Liver (tissue), 9 donors: Measurements from ENCODE around the gene CAPN15. TPM values are rescaled to one million over a fixed set of nuclear protein-coding genes. Genes with fewer than 3 reads are reported as not detected.

Experiments used
- DNase-seq: peaks from one replicate; pipeline ENCODE4 v3.0.0-alpha.2; 2017; ENCODE audit warnings: low spot score
- H3K27ac ChIP-seq, 2 donors: one replicate each; pipeline ENCODE4 v1.7.0; 2013; ENCODE audit warnings: inconsistent platforms in 2 of 2, low read length in 2 of 2, control low read depth in 1 of 2, low read depth in 1 of 2, mild to moderate bottlenecking in 1 of 2
- H3K27me3 ChIP-seq, 4 donors: one replicate each; pipeline versions ENCODE4 v1.6.1 to v1.7.0; 2013; ENCODE audit warnings: low read length in 3 of 4, inconsistent platforms in 1 of 4, mild to moderate bottlenecking in 1 of 4, moderate library complexity in 1 of 4; ENCODE audit not compliant: control insufficient read depth in 4 of 4, insufficient read depth in 4 of 4
- H3K36me3 ChIP-seq, 4 donors: one replicate each; pipeline versions ENCODE4 v1.6.1 to v1.7.0; 2013; ENCODE audit warnings: low read length in 3 of 4, mild to moderate bottlenecking in 3 of 4, low read depth in 1 of 4, moderate library complexity in 1 of 4; ENCODE audit not compliant: control insufficient read depth in 4 of 4, insufficient read depth in 3 of 4
- H3K4me1 ChIP-seq, 4 donors: one replicate each; pipeline versions ENCODE4 v1.6.1 to v1.7.0; 2013; ENCODE audit warnings: low read length in 3 of 4, mild to moderate bottlenecking in 3 of 4, moderate library complexity in 1 of 4; ENCODE audit not compliant: control insufficient read depth in 4 of 4, insufficient read depth in 4 of 4
- H3K4me3 ChIP-seq, 3 donors: one replicate each; pipeline versions ENCODE4 v1.6.1 to v1.7.0; 2013; ENCODE audit warnings: low read length in 3 of 3, control low read depth in 1 of 3, low read depth in 1 of 3, mild to moderate bottlenecking in 1 of 3
- H3K9ac ChIP-seq, 2 donors: one replicate each; pipeline ENCODE4 v1.7.0; 2013; ENCODE audit warnings: low read length in 2 of 2, mild to moderate bottlenecking in 2 of 2, moderate library complexity in 2 of 2, control low read depth in 1 of 2, low read depth in 1 of 2
- H3K9me3 ChIP-seq, 4 donors: one replicate each; pipeline versions ENCODE4 v1.6.1 to v1.7.0; 2013; ENCODE audit warnings: low read length in 3 of 4; ENCODE audit not compliant: control insufficient read depth in 4 of 4
- EGR1 ChIP-seq, 2 donors: IDR thresholded peaks; 2 replicates each; pipeline ENCODE4 v1.6.1; 2016 to 2018; ENCODE audit warnings: antibody characterized with exemption in 2 of 2, low read depth in 2 of 2
- FOXA1 ChIP-seq: IDR thresholded peaks from 2 replicates; pipeline ENCODE4 v1.6.1; 2016; ENCODE audit warnings: antibody characterized with exemption
- FOXA2 ChIP-seq: IDR thresholded peaks from 2 replicates; pipeline ENCODE4 v1.6.1; 2016; ENCODE audit warnings: antibody characterized with exemption
- GABPA ChIP-seq, 2 donors: IDR thresholded peaks in 1 of 2; conservative IDR thresholded peaks in 1 of 2; 2 replicates each; pipeline ENCODE4 v1.6.1; 2016; ENCODE audit warnings: antibody characterized with exemption in 2 of 2, mild to moderate bottlenecking in 1 of 2, moderate library complexity in 1 of 2
- HNF4A ChIP-seq, 2 donors: conservative IDR thresholded peaks; 2 replicates each; pipeline ENCODE4 v1.6.1; 2016; ENCODE audit warnings: antibody characterized with exemption in 2 of 2, mild to moderate bottlenecking in 2 of 2
- HNF4G ChIP-seq: IDR thresholded peaks from 2 replicates; pipeline ENCODE4 v1.6.1; 2016; ENCODE audit warnings: antibody characterized with exemption
- JUND ChIP-seq, 2 donors: IDR thresholded peaks; 2 replicates each; pipeline ENCODE4 v1.6.1; 2016; ENCODE audit warnings: antibody characterized with exemption in 2 of 2
- NR2F2 ChIP-seq: IDR thresholded peaks from 2 replicates; pipeline ENCODE4 v1.6.1; 2016; ENCODE audit warnings: antibody characterized with exemption
- RAD21 ChIP-seq, 2 donors: IDR thresholded peaks; 2 replicates each; pipeline ENCODE4 v1.6.1; 2016; ENCODE audit warnings: antibody characterized with exemption in 2 of 2, mild to moderate bottlenecking in 2 of 2
- RXRA ChIP-seq, 2 donors: IDR thresholded peaks; 2 replicates each; pipeline ENCODE4 v1.6.1; 2017 to 2018; ENCODE audit warnings: antibody characterized with exemption in 2 of 2, mild to moderate bottlenecking in 1 of 2
- SP1 ChIP-seq: IDR thresholded peaks from 2 replicates; pipeline ENCODE4 v1.6.1; 2018; ENCODE audit warnings: antibody characterized with exemption, mild to moderate bottlenecking
- TAF1 ChIP-seq: conservative IDR thresholded peaks from 2 replicates; pipeline ENCODE4 v1.6.1; 2016; ENCODE audit warnings: antibody characterized with exemption, mild to moderate bottlenecking
- WGBS: extraction: QIAGEN DNeasy Blood & Tissue Kit; methylation state at CpG from one replicate; pipeline ENCODE4 v1.1.7; 2013; 5-methylcytosine and 5-hydroxymethylcytosine counted together
- polyA plus RNA-seq, 2 donors: library from polyadenylated mRNA; stranded (reverse) in 1 of 2; unstranded in 1 of 2; fragments of 200-250 nt in 1 of 2; fragments of >200 nt in 1 of 2; fragmentation: Nextera tagmentation in 1 of 2; extraction: Ambion mirVana in 1 of 2; gene quantifications; one replicate each; pipeline versions ENCODE4 v1.2.1 to v1.2.3, GENCODE V29; 2013 to 2015
- total RNA-seq, 2 donors: library from RNA; depleted of rRNA; stranded (reverse); fragments of >200 nt; gene quantifications; one replicate each; pipeline ENCODE4 v1.2.3, GENCODE V29; 2014
- TF ChIP-seq, protein P1 (sequence below): IDR thresholded peaks from 2 replicates; pipeline ENCODE4 v1.6.1; 2016; ENCODE audit warnings: antibody characterized with exemption, mild to moderate bottlenecking
- TF ChIP-seq, protein P2 (sequence below): fragments of 150-350 bp; IDR thresholded peaks from 2 replicates; pipeline ENCODE4 v1.5.1; 2017; ENCODE audit warnings: improper control_type of control experiment, low read depth, low read length; ENCODE audit not compliant: missing input control
- TF ChIP-seq, protein P3 (sequence below): IDR thresholded peaks from 2 replicates; pipeline ENCODE4 v1.6.1; 2016; ENCODE audit warnings: antibody characterized with exemption
- TF ChIP-seq, protein P4 (sequence below): IDR thresholded peaks from 2 replicates; pipeline ENCODE4 v1.6.1; 2016; ENCODE audit warnings: antibody characterized with exemption
- TF ChIP-seq, protein P5 (sequence below): IDR thresholded peaks from 2 replicates; pipeline ENCODE4 v1.6.1; 2016; ENCODE audit warnings: antibody characterized with exemption
- donor health status: healthy.
- donor health status: healthy.
- donor health status: healthy.
- donor health status: healthy.
- donor health status: healthy.

Gene CAPN15
- total and polyA plus RNA-seq, 4 donors: 5.9 to 37.2 (median 21.6) TPM

DNA sequence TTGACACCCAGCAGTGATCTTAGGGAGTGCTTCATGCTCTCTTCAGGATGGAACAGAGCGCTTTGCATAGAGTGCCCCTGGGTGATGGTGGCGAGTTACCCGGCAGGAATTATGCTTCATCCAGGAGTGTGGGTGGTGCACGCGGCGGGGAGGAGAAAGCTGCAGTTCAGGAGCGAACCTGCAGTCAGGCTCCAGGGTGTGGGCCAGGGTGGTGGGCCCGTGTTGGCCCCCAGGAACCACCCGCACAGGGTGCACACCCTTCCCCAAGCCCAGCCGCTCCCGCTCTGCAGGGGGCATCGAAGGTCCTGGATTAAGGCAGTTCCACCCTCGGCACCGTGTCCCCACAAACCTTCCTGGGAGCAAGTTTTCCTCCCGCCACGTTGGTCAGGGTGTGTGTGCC, 66.3 kb downstream of the CAPN15 start:
- Histone ChIP-seq H3K4me3 (no peak overlapping the region), H3K9ac (no peak overlapping the region), H3K27me3 (no peaks in the 10 kb centered on the region), H3K9me3 (no peaks in the 10 kb centered on the region), H3K4me1 (peaks cover 21 to 71% (median 60%) of the 10 kb centered on the region in 4 donors), H3K36me3 (no peaks in the 10 kb centered on the region), H3K27ac (peak overlapping the region; percentile 81 to 88)
- no peak for DNase-seq
- WGBS: 84% methylated on average over 16 of the region's 16 CpGs
- TF ChIP-seq HNF4A (conservative IDR thresholded peaks at IDR 0.05) (no peak), SP1 (no peak), FOXA1 (no peak), NR2F2 (no peak), HNF4G (no peak), TAF1 (no peak), RXRA (IDR thresholded peaks at IDR 0.05) (no peak), GABPA (IDR thresholded peaks at IDR 0.05 in 1 of 2, conservative IDR thresholded peaks at IDR 0.05 in 1 of 2) (no peak), EGR1 (IDR thresholded peaks at IDR 0.05; ENCODE audit: low read depth in 2 of 2) (no peak), FOXA2 (no peak), JUND (IDR thresholded peaks at IDR 0.05) (no peak)
- TF ChIP-seq, protein P1, sequence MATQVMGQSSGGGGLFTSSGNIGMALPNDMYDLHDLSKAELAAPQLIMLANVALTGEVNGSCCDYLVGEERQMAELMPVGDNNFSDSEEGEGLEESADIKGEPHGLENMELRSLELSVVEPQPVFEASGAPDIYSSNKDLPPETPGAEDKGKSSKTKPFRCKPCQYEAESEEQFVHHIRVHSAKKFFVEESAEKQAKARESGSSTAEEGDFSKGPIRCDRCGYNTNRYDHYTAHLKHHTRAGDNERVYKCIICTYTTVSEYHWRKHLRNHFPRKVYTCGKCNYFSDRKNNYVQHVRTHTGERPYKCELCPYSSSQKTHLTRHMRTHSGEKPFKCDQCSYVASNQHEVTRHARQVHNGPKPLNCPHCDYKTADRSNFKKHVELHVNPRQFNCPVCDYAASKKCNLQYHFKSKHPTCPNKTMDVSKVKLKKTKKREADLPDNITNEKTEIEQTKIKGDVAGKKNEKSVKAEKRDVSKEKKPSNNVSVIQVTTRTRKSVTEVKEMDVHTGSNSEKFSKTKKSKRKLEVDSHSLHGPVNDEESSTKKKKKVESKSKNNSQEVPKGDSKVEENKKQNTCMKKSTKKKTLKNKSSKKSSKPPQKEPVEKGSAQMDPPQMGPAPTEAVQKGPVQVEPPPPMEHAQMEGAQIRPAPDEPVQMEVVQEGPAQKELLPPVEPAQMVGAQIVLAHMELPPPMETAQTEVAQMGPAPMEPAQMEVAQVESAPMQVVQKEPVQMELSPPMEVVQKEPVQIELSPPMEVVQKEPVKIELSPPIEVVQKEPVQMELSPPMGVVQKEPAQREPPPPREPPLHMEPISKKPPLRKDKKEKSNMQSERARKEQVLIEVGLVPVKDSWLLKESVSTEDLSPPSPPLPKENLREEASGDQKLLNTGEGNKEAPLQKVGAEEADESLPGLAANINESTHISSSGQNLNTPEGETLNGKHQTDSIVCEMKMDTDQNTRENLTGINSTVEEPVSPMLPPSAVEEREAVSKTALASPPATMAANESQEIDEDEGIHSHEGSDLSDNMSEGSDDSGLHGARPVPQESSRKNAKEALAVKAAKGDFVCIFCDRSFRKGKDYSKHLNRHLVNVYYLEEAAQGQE: no peak
- TF ChIP-seq, protein P2, sequence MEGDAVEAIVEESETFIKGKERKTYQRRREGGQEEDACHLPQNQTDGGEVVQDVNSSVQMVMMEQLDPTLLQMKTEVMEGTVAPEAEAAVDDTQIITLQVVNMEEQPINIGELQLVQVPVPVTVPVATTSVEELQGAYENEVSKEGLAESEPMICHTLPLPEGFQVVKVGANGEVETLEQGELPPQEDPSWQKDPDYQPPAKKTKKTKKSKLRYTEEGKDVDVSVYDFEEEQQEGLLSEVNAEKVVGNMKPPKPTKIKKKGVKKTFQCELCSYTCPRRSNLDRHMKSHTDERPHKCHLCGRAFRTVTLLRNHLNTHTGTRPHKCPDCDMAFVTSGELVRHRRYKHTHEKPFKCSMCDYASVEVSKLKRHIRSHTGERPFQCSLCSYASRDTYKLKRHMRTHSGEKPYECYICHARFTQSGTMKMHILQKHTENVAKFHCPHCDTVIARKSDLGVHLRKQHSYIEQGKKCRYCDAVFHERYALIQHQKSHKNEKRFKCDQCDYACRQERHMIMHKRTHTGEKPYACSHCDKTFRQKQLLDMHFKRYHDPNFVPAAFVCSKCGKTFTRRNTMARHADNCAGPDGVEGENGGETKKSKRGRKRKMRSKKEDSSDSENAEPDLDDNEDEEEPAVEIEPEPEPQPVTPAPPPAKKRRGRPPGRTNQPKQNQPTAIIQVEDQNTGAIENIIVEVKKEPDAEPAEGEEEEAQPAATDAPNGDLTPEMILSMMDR: no peak
- TF ChIP-seq, protein P3, sequence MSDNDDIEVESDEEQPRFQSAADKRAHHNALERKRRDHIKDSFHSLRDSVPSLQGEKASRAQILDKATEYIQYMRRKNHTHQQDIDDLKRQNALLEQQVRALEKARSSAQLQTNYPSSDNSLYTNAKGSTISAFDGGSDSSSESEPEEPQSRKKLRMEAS: no peak
- TF ChIP-seq, protein P4, sequence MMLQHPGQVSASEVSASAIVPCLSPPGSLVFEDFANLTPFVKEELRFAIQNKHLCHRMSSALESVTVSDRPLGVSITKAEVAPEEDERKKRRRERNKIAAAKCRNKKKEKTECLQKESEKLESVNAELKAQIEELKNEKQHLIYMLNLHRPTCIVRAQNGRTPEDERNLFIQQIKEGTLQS: no peak
- TF ChIP-seq, protein P5, sequence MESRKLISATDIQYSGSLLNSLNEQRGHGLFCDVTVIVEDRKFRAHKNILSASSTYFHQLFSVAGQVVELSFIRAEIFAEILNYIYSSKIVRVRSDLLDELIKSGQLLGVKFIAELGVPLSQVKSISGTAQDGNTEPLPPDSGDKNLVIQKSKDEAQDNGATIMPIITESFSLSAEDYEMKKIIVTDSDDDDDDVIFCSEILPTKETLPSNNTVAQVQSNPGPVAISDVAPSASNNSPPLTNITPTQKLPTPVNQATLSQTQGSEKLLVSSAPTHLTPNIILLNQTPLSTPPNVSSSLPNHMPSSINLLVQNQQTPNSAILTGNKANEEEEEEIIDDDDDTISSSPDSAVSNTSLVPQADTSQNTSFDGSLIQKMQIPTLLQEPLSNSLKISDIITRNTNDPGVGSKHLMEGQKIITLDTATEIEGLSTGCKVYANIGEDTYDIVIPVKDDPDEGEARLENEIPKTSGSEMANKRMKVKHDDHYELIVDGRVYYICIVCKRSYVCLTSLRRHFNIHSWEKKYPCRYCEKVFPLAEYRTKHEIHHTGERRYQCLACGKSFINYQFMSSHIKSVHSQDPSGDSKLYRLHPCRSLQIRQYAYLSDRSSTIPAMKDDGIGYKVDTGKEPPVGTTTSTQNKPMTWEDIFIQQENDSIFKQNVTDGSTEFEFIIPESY: no peak

DNA sequence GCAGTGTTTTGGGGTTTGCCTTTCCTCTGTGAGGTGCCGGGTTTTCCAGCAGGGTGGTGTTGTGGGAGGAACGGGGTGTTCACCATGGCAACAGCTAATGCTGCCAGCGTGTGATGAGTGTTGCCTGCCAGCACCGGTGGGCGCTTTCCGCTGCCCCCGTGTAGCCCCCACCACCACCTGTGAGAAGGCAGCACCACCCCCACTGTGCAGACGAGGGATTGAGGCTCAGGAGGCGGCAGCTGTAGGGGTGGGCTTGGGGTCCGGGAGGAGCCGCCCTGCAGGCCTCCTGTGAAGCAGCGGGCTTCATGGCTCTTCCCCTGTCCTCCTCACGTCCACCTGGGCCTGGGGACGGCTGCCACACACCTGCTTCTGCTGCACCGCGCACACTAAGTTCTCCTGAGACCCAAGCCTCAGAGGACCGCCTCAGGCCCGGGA, 67.6 kb downstream of the CAPN15 start:
- no peak overlapping the region for H3K4me3 ChIP-seq
- TF ChIP-seq, protein P3: no peak
- TF ChIP-seq, protein P5: no peak
- TF ChIP-seq, protein P2: no peak
- TF ChIP-seq, protein P4: no peak
- no peak for TF ChIP-seq HNF4A (conservative IDR thresholded peaks at IDR 0.05)
- TF ChIP-seq HNF4G: no peak
- TF ChIP-seq TAF1: no peak
- TF ChIP-seq JUND (IDR thresholded peaks at IDR 0.05): no peak
- TF ChIP-seq RXRA (IDR thresholded peaks at IDR 0.05): no peak
- no peak for TF ChIP-seq RAD21 (IDR thresholded peaks at IDR 0.05)
- no peak for TF ChIP-seq FOXA2
- no peak overlapping the region for H3K9ac ChIP-seq
- peaks cover 24 to 74% (median 62%) of the 10 kb centered on the region in 4 donors for H3K4me1 ChIP-seq
- H3K27me3 ChIP-seq: no peaks in the 10 kb centered on the region
- no peak for DNase-seq
- no peaks in the 10 kb centered on the region for H3K9me3 ChIP-seq
- peak overlapping the region; percentile 42 to 92 for H3K27ac ChIP-seq
- 92% methylated on average over 18 of the region's 18 CpGs for WGBS
- peaks cover 0 to 3% (median 2%) of the 10 kb centered on the region in 4 donors for H3K36me3 ChIP-seq
